ENCODE data around the gene CSRP3. TPM values are rescaled to one million over a fixed set of nuclear protein-coding genes. Genes with fewer than 3 reads are reported as not detected.

The CSRP3 gene
- total and polyA plus RNA-seq, 2 experiments from 2014 or later = not detected

DNA sequence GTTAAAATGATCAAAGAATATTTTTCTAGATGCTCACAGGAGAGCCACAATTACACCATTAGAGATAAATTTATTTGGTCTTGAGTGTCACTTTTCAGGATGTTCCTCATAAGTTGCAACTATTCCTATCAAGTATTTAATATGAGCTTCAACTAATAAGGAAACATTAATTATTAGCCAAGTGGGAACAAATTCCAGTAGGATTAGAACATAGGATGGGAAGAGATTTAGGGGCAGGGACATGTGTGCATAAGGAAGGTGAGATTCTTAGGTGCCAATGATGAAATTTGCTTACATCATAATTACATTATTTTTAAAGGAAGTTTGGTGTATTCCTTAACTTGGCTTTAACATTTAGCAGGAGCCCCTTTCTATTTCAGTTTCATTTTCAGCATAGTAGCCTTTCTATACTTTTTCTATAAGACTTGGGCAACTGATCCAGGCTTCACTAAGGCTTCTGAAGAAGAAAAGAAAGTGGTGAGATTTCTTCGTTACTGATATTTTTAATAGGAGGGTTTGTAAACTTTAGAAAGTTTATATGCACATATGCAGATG lies 38.8 kb downstream of the CSRP3 start:
- H3K4me2 ChIP-seq = no peak overlapping the region
- H3K4me1 ChIP-seq (ENCODE audit: insufficient read depth) = no peaks in the 10 kb centered on the region
- no peak overlapping the region for H3K27ac ChIP-seq (ENCODE audit: low read depth)
- H3K4me1 Mint-ChIP-seq = peaks cover 4% of the 10 kb centered on the region; the same call in 2 of the 3 replicates
- peak overlapping the region; percentile 6; the same call in 1 of the 2 replicates for H3K27ac Mint-ChIP-seq
- peaks cover 16% of the 10 kb centered on the region; the same call in 2 of the 3 replicates for H3K36me3 Mint-ChIP-seq (ENCODE audit: low read depth)
- H3K27me3 Mint-ChIP-seq (ENCODE audit: insufficient read depth, low read depth, poor library complexity) = no peaks in the 10 kb centered on the region
- H3K9me3 Mint-ChIP-seq = no peaks in the 10 kb centered on the region
- no peak overlapping the region for H3K4me3 ChIP-seq
- DNase-seq (ENCODE audit: low spot score) (no peak), ATAC-seq (no peak)
- H3F3A ChIP-seq (replicated peaks; ENCODE audit: low read depth) = no peaks in the 10 kb centered on the region
- no peak overlapping the region for H2AFZ ChIP-seq
- H3K36me3 ChIP-seq (ENCODE audit: insufficient read depth) = peaks cover 18% of the 10 kb centered on the region
- H3K9me2 ChIP-seq (ENCODE audit: insufficient read depth) = no peaks in the 10 kb centered on the region
- 0 out of 2 replicates have a peak, but pooled peaks cover 3% of the 10 kb centered on the region for H4K20me1 ChIP-seq (replicated peaks; ENCODE audit: insufficient read depth)
- TF ChIP-seq CREB1 (CRISPR knock-in tag; IDR thresholded peaks at IDR 0.05; ENCODE audit: low read depth) = no peak
- no peak for TF ChIP-seq ZNF114 (CRISPR knock-in tag; IDR thresholded peaks at IDR 0.05)
- TF ChIP-seq JUNB (IDR thresholded peaks at IDR 0.05; ENCODE audit: unreplicated experiment) = no peak
- TF ChIP-seq STAT1 (IDR thresholded peaks at IDR 0.05; ENCODE audit: unreplicated experiment) = no peak
- TF ChIP-seq, protein P1, sequence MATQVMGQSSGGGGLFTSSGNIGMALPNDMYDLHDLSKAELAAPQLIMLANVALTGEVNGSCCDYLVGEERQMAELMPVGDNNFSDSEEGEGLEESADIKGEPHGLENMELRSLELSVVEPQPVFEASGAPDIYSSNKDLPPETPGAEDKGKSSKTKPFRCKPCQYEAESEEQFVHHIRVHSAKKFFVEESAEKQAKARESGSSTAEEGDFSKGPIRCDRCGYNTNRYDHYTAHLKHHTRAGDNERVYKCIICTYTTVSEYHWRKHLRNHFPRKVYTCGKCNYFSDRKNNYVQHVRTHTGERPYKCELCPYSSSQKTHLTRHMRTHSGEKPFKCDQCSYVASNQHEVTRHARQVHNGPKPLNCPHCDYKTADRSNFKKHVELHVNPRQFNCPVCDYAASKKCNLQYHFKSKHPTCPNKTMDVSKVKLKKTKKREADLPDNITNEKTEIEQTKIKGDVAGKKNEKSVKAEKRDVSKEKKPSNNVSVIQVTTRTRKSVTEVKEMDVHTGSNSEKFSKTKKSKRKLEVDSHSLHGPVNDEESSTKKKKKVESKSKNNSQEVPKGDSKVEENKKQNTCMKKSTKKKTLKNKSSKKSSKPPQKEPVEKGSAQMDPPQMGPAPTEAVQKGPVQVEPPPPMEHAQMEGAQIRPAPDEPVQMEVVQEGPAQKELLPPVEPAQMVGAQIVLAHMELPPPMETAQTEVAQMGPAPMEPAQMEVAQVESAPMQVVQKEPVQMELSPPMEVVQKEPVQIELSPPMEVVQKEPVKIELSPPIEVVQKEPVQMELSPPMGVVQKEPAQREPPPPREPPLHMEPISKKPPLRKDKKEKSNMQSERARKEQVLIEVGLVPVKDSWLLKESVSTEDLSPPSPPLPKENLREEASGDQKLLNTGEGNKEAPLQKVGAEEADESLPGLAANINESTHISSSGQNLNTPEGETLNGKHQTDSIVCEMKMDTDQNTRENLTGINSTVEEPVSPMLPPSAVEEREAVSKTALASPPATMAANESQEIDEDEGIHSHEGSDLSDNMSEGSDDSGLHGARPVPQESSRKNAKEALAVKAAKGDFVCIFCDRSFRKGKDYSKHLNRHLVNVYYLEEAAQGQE (IDR thresholded peaks at IDR 0.05; ENCODE audit: unreplicated experiment) = no peak
- no peak for TF ChIP-seq POLR2AphosphoS5 (IDR thresholded peaks at IDR 0.05; ENCODE audit: low read depth)
- TF ChIP-seq ZNF331 (CRISPR knock-in tag; IDR thresholded peaks at IDR 0.05; ENCODE audit: low read depth) = no peak
- no peak for TF ChIP-seq EZH2 (IDR thresholded peaks at IDR 0.05; ENCODE audit: low read depth, unreplicated experiment)
- TF ChIP-seq, protein P2, sequence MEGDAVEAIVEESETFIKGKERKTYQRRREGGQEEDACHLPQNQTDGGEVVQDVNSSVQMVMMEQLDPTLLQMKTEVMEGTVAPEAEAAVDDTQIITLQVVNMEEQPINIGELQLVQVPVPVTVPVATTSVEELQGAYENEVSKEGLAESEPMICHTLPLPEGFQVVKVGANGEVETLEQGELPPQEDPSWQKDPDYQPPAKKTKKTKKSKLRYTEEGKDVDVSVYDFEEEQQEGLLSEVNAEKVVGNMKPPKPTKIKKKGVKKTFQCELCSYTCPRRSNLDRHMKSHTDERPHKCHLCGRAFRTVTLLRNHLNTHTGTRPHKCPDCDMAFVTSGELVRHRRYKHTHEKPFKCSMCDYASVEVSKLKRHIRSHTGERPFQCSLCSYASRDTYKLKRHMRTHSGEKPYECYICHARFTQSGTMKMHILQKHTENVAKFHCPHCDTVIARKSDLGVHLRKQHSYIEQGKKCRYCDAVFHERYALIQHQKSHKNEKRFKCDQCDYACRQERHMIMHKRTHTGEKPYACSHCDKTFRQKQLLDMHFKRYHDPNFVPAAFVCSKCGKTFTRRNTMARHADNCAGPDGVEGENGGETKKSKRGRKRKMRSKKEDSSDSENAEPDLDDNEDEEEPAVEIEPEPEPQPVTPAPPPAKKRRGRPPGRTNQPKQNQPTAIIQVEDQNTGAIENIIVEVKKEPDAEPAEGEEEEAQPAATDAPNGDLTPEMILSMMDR (conservative IDR thresholded peaks at IDR 0.05; ENCODE audit: low read depth in 2 of 2) = no peak
- no peak for TF ChIP-seq NANOG (IDR thresholded peaks at IDR 0.05; ENCODE audit: borderline replicate concordance)
- TF ChIP-seq, protein P3, sequence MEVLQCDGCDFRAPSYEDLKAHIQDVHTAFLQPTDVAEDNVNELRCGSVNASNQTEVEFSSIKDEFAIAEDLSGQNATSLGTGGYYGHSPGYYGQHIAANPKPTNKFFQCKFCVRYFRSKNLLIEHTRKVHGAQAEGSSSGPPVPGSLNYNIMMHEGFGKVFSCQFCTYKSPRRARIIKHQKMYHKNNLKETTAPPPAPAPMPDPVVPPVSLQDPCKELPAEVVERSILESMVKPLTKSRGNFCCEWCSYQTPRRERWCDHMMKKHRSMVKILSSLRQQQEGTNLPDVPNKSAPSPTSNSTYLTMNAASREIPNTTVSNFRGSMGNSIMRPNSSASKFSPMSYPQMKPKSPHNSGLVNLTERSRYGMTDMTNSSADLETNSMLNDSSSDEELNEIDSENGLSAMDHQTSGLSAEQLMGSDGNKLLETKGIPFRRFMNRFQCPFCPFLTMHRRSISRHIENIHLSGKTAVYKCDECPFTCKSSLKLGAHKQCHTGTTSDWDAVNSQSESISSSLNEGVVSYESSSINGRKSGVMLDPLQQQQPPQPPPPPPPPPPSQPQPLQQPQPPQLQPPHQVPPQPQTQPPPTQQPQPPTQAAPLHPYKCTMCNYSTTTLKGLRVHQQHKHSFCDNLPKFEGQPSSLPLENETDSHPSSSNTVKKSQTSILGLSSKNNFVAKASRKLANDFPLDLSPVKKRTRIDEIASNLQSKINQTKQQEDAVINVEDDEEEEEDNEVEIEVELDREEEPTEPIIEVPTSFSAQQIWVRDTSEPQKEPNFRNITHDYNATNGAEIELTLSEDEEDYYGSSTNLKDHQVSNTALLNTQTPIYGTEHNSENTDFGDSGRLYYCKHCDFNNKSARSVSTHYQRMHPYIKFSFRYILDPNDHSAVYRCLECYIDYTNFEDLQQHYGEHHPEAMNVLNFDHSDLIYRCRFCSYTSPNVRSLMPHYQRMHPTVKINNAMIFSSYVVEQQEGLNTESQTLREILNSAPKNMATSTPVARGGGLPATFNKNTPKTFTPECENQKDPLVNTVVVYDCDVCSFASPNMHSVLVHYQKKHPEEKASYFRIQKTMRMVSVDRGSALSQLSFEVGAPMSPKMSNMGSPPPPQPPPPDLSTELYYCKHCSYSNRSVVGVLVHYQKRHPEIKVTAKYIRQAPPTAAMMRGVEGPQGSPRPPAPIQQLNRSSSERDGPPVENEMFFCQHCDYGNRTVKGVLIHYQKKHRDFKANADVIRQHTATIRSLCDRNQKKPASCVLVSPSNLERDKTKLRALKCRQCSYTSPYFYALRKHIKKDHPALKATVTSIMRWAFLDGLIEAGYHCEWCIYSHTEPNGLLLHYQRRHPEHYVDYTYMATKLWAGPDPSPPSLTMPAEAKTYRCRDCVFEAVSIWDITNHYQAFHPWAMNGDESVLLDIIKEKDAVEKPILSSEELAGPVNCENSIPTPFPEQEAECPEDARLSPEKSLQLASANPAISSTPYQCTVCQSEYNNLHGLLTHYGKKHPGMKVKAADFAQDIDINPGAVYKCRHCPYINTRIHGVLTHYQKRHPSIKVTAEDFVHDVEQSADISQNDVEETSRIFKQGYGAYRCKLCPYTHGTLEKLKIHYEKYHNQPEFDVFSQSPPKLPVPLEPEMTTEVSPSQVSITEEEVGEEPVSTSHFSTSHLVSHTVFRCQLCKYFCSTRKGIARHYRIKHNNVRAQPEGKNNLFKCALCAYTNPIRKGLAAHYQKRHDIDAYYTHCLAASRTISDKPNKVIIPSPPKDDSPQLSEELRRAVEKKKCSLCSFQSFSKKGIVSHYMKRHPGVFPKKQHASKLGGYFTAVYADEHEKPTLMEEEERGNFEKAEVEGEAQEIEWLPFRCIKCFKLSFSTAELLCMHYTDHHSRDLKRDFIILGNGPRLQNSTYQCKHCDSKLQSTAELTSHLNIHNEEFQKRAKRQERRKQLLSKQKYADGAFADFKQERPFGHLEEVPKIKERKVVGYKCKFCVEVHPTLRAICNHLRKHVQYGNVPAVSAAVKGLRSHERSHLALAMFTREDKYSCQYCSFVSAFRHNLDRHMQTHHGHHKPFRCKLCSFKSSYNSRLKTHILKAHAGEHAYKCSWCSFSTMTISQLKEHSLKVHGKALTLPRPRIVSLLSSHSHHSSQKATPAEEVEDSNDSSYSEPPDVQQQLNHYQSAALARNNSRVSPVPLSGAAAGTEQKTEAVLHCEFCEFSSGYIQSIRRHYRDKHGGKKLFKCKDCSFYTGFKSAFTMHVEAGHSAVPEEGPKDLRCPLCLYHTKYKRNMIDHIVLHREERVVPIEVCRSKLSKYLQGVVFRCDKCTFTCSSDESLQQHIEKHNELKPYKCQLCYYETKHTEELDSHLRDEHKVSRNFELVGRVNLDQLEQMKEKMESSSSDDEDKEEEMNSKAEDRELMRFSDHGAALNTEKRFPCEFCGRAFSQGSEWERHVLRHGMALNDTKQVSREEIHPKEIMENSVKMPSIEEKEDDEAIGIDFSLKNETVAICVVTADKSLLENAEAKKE (CRISPR knock-in tag; IDR thresholded peaks at IDR 0.05) = no peak
- no peak for TF ChIP-seq EZH2phosphoT487 (IDR thresholded peaks at IDR 0.05; ENCODE audit: unreplicated experiment)
- TF ChIP-seq, protein P4, sequence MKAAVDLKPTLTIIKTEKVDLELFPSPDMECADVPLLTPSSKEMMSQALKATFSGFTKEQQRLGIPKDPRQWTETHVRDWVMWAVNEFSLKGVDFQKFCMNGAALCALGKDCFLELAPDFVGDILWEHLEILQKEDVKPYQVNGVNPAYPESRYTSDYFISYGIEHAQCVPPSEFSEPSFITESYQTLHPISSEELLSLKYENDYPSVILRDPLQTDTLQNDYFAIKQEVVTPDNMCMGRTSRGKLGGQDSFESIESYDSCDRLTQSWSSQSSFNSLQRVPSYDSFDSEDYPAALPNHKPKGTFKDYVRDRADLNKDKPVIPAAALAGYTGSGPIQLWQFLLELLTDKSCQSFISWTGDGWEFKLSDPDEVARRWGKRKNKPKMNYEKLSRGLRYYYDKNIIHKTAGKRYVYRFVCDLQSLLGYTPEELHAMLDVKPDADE (IDR thresholded peaks at IDR 0.05) = no peak
- H3K27me3 ChIP-seq (ENCODE audit: insufficient read depth) = no peaks in the 10 kb centered on the region
- H3K4me3 Mint-ChIP-seq = no peak overlapping the region
- no peaks in the 10 kb centered on the region for H3K79me2 ChIP-seq (replicated peaks; ENCODE audit: insufficient read depth)
